Activated CD4-positive, alpha-beta T cell treated with anti-CD3 and anti-CD28 coated beads, Interleukin-2, amount 50 U/mL, for 4 hours (primary cell): ENCODE results near the gene PRDM1.

Experiments
- DNase-seq, 2 experiments: peaks; one replicate each; pipeline ENCODE4 v3.0.0-alpha.2; 2020

PRDM1 gene

GRCh38 chr6:106072501-106073090, 13.5 kb upstream of the PRDM1 start:
- DNase-seq = no peak

GRCh38 chr6:106074146-106074545, 12.0 kb upstream of the PRDM1 start:
- DNase-seq = no peak

- DNase-seq = no peak
These were observed 10.0 kb upstream of the PRDM1 start for GRCh38 chr6:106076139-106076538.

DNA sequence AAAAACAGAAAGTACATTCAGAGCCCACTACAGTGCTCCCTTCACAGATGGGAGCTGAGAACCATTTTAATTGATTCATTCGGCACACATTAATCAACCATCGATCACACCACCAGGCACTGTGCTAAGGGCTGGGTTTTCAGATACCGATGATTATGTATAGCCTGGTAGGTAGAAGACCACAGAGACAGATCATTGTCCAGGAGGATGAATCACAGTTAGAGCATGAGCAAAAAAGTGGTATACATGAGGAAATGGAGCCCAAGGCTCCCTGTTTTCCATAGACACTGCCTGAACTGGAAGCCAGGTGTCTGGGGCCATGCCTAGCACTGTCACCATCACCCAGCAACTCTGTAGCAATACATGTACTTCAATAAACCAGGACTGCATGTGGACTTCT, 9.0 kb upstream of the PRDM1 start:
- DNase-seq = no peak

GRCh38 chr6:106077881-106078280, 8.3 kb upstream of the PRDM1 start:
- no peak for DNase-seq

- DNase-seq = no peak
These were observed 6.0 kb upstream of the PRDM1 start for GRCh38 chr6:106079961-106080762.

DNA sequence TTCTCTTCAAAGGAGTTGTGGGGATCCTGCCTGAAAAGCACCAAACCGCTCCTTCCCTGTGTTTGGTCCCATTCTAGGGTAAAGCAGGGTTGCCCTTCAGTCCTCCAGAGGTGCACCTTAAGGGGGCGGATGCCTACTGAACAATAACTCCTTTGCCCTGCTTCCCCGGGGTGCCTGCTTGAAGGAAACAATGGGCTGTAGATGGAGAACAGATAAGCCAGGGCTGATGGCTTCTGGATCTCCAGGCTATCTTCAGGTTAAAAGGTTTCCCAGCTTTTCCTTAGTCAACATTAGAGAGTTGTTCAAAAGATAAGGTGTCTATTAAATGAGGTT, 5.4 kb upstream of the PRDM1 start:
- DNase-seq = no peak

- no peak for DNase-seq
These were observed 4.4 kb upstream of the PRDM1 start for GRCh38 chr6:106081715-106082114.

DNA sequence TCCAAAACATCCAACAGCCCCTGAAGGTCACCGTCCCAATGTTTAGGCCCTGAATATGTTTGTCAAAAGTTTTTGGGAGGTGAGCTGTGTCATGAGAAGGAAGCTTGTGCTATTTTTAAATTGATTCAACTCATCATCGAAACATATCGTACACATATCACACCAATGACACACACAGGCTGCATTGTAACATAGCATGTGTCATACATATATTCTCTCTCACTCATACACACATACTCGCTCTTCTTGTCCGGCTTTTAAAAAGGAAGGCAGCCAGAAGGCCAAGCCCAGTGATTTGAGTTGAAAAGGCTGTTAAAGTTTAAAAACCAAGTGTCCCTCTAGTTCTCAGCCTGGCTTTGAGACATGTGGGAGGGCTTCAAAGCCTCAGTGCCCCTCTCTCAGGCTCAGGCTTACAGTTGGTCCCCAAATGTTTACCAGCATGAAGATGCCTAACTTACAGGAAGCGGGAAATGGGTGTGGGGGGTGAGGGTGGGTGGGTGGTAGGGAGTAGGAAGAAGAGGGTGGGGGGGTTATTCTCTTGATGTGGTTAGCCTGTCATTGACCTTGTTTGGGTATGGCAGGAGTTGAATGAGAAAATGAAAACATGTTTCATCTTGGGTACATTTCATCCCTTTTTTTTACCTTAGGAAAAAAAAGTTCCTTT, 3.3 kb upstream of the PRDM1 start:
- no peak for DNase-seq

DNA sequence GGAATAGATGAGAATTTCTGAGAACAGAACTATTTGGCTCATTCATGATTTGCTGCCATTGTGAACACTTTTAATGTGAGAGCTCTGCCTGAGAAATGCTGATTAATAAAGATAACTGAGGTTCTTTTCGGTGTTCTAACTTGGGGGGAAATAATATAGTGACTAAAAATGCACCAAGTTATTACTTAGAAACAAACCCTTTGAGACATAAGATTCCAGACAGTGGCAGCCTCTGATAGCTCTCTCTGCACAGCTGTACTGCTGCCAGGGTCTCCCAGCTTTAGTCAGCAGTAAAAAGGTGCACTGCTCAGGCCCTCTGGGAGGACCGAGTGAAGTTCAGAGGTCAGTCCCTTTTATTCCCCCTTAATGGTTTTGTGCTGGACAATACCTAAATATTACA, 2.5 kb upstream of the PRDM1 start:
- DNase-seq = no peak

DNA sequence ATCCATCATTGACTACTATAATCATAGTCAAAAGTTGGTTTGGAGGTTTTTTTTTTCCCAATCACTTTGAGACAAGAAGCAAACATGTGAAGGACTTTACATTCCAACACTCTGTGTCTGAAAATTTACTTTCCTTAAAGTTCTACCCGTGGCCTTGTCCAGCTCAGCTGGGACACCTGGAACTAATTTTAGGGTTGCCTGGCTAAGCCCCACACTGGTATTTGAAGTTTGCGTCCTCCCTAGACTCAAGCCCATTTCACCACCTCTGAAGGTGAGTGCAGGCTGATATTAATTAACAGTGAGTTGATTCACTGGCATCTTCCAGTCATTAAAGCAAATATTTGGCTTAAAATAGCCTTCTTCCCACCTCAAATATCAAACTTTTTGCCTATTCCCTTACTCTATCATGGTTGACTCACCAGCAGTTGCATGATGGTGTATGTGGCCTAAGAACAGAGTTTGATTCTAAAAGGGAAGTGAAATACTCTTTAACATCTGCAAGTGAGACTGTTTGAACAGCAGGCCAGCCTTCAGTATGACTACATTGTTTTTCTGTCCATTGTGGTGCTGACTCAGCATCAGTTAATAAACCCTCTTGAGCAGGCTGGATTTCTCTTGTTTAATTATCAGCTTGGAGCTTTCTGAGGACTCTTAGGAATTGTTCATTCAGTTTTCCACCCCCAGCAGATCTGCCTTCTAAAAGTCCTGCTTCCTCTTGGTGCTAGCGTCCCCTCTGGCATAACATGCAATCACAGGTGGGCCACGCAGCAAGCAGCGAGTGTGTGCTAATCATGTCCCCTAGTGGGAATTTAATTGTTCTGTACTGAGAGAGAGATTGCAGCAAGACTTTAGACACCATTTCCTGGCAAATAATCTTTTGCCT, 1.8 kb upstream of the PRDM1 start:
- no peak for DNase-seq

GRCh38 chr6:106084989-106085691, 996 bp upstream of the PRDM1 start:
- no peak for DNase-seq

GRCh38 chr6:106085692-106085983, 498 bp upstream of the PRDM1 start:
- no peak for DNase-seq

DNA sequence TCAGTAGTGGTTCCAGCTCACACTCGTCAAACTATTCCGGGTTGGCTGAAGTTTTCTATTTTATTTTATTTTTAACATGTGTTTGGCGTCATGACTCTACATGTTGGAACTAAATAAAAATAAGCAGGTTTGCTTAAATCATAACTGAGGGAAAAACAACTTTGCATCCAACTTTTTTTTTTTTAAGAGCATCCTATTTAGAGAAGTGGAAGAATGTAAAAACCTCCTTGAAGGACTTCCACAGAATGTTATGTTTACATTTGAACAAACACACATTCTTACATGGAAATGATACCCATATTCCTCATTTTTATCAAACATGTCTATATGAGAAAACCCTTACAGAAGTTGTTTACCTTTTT, 659 bp downstream of the PRDM1 start:
- DNase-seq = no peak

- no peak for DNase-seq
These were observed 1.6 kb downstream of the PRDM1 start for GRCh38 chr6:106087548-106088325.

DNA sequence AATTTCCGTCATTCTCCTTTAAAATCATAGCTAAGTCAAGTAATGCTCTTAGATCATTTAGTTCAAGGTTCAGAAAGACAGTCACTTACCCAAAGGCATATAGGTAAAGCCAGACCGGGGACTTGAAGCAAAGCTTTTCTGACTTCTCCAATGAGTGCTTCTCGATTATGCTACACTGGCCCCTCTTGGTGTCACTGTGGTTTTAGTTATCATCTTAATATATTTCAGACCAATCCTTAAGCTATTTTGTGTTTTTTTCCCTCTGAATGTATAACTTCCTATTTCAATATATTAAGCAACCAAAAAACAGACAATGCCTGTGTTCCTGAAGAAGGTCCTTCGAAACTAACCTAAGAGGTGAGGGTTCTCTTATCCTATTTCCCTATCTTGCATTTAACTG, 3.9 kb downstream of the PRDM1 start:
- DNase-seq = no peak

DNA sequence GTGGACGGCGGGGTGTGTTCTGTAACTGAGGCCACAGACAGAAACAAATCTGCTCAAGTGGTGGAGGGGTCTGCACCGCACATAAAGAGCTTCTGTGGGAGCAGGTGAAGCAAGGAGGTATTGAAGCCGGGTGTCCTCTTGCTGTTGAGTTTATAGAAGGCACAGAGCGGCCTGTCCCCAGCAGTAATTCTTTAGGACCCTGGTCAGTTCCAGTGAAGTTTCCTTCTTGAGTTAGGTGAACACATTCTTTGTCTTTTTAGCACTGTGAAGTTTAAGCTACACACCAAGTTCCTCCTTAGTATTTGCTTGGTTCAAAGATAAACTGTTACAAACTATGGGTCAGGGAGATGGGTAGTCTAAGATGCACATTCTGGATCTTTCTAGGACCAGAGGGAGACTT, 6.1 kb downstream of the PRDM1 start:
- no peak for DNase-seq

- no peak for DNase-seq
These were observed 8.3 kb downstream of the PRDM1 start for GRCh38 chr6:106094261-106094963.

- no peak for DNase-seq
These were observed 8.8 kb downstream of the PRDM1 start for GRCh38 chr6:106094964-106095335.

- peak; percentile 41 for DNase-seq
These were observed 11.5 kb downstream of the PRDM1 start for GRCh38 chr6:106097411-106098231.
